LHCN-M2 (cell line): ENCODE data around the gene IQCE. TPM values are rescaled to one million over a fixed set of nuclear protein-coding genes. Genes with fewer than 3 reads are reported as not detected.
"Not testable (repeated sequence)": the region's sequence is repeated elsewhere in the genome, so short reads cannot be mapped to it uniquely, and the experiment has no call there.

Experiments used
- DNase-seq: peaks from one replicate; pipeline ENCODE4 v3.0.0-alpha.2; 2012; ENCODE audit warnings: low read depth
- total RNA-seq: library from RNA; depleted of rRNA; stranded (reverse); fragments of >200 nt; gene quantifications from 2 replicates; pipeline ENCODE4 v1.2.3, GENCODE V29; 2014

Gene IQCE
- total RNA-seq, 1 experiment from 2014 or later: 15.3 TPM

DNA sequence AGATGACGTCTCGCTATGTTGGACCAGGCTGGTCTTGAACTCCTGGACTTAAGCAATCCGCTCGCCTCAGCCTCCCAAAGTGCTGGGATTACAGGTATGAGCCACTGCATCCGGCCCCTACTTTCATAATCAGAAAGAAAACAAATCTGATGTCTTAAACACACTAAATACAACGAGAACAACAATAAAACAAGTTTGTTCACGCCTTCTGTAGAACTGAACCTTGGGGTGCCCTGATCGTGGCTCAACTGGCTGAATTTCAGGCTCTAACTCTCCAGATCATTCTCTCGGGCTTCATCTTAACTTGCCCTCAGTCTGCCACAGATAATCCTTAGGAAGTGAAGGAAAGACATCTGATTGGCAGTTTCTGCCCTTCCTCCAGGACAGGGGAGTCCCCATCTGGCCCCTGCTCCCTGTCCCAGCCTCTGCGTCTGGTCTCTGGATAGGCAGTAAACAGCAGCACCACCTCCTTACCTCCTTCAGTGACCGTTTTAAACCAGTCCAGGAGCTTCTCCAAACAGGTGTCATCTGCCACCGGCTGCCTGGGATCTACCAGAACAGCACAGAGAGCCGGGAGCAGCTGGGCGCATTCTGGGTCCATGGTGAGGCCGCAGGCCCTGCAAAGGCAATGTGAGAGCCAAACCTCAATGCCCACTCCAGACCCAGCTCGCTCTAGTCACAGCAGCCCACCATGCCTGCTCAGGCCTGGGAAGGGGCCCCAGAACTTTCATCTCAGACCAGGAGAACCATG is 4.8 kb upstream of the IQCE start:
- DNase-seq: no peak

DNA sequence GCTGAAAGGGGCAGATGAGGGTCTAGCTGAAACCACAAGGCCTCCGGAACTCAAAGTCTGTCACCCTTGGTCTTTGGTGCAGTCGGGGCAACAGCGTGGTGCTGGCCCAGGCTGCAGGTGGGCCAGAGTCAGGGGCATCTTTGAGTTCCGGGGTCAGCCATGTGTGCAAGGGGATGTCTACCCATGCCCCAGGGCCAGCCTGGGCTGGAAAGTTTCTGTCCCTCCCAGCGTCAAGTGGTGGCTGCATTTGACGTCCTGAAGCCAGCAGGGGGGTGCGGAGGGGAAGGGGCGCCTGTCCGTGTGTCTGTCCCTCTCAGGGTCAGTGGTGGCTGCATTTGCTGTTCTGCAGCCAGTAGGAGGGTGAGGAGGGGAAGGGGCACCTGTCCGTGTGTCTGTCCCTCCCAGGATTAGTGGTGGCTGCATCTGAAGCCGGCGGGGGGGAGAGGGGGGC is 4.1 kb upstream of the IQCE start:
- no peak for DNase-seq

- DNase-seq: peak; percentile 94
Measured at GRCh38 chr7:2555121-2556052, 3.4 kb upstream of the IQCE start, which contains the start of gene BRAT1. Gene BRAT1, minus strand, starts transcription at chr7:2555524. Its CDS starts 1,093 bp downstream, at chr7:2554431.

GRCh38 chr7:2559283-2559950 is 638 bp downstream of the IQCE start:
- no peak for DNase-seq

DNA sequence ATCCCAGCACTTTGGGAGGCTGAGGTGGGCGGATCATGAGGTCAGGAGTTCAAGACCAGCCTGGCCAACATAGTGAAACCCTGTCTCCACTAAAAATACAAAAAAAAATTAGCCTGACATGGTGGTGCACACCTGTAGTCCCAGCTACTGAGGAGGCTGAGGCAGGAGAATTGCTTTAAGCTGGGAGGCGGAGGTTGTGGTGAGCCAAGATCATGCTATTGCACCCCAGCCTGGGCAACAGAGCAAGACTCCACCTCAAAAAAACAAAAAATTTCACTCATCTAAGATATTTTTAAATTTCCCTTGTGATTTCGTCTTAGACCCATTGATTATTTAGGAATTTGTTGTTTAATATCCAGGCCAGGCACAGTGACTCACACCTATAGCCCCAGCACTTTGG is 5.2 kb downstream of the IQCE start:
- DNase-seq: not testable (repeated sequence)

DNA sequence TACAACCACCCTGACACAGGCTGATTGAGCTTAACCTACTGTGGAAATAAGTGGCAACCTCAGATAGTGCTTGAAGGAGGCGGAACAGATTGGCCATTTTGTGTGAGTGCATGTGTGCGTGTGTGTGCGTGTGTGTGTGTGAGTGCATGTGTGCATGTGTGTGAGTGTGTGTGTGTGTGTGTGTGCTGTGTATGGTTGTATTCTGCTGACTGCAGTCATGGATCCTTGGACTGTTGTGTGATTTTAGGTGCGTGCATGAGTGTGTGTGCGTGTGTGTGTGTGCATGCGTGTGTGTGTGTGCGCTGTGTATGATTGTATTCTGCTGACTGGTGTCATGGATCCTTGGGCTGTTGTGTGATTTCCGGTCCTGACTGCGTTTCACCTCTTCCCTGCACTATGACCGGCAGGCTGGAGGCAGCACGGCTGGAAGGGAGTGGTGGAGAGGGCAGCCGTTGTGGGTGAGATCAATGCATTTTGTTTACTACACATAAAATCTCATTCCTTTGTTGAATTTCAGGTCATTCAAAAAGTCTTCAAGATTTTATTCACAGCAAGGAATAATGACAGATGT is 6.3 kb downstream of the IQCE start:
- no peak for DNase-seq

DNA sequence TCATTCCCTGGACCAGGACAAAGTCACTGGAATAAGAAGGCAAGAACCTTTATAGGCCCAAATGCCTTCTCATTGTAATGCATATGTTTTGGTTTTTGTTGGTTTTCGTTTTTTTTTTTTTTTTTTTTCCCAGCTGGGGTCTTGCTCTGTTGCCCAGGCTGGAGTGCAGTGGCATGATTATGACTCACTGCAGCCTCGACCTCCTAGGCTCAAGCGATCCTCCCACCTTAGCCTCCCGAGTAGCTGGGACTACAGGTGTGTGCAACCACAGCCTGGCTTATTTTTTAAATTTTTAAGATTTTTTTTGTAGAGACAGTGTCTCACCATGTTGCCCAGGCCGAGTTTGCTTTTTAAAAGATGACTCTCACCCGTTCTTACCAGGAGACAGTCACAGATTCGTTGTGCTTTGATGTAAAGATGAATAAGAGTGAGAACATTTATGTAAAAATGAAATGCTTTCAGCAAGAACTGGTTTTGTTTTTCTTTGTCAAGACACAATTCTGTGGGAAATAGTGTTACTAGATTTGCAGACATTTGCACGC is 7.6 kb downstream of the IQCE start:
- no peak for DNase-seq

- DNase-seq: no peak
Measured at GRCh38 chr7:2566890-2567678, 8.3 kb downstream of the IQCE start.

DNA sequence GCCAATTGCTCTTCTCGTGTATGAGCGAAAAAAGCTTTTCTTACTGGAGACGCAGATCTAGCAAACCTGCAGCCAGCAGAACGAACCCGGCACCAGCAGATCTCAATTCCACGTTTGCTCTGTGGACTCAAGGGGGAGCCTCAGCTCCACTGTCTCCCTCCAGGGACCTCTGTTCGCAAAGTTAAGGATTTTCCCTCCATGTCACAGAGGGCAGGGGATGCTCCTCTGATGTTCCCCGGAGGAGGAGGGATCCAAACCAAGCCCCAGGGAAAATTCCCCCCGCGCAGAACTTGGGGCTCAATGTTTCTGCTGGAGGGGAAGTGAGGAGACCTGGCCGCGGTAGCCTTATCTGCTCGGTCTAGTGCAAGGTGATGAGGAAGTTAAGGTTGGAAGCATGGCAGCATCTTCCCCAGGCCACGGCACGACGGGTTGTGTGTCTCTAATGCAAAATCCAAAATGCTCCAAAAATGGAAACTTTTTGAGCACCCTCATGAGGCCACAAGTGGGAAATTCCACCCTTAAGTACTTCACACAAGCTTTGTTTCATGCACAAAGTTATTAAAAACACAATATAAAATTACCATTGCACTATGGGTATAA is 9.0 kb downstream of the IQCE start:
- peak; percentile 14 for DNase-seq

DNA sequence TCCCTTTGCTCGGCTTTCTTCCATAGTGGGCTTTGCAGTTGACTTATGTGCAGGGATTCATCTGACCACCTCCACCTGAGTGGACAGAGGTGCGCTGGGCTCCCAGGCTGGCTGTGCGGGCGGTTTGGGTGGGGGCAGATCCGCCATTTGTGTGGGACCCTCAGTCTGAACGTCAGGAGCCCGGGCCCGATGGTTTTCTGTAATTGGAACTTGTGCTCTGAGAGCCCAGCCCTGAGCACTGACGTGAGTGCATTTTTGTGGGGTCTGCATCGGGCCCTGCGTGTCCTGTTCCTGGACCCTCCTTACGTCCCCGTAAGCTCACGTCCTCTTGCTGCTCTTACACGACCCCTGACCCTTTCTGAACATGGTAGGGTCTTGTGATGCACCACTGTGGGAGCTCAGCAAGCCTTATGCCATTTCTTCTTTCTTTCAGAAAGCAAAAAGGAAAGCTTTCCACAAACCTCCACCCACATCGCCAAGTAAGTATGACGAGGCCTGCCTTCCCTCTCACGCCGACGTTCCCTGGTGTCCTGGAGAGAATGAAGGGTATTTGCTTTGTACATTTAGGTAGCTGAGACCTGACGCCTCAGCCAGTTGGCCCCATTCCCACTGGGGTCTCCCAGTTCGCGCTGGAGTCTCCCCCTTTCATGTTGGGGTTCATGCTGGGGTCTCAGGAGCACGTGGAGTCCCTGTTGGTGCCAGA is 9.9 kb downstream of the IQCE start:
- DNase-seq: no peak

DNA sequence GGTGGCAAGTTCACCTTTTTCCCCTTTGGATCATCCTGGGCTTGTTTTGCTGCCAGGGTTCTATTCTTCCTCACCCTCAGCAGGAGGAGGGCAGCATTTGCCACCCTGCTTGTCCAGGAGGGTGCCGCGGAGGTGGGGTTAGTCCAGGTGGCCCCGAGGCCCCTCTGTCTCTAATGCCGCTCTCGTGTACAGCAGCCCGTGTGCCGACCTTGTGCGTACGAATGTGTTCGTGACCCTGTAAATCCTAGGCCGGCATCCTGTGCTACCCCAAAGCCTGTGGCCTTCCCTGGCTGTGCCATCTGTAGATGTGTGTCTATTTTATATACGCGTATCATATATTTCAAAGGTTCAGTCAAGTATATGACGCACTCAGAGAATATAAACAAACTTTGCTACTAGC is 10.6 kb downstream of the IQCE start:
- no peak for DNase-seq

DNA sequence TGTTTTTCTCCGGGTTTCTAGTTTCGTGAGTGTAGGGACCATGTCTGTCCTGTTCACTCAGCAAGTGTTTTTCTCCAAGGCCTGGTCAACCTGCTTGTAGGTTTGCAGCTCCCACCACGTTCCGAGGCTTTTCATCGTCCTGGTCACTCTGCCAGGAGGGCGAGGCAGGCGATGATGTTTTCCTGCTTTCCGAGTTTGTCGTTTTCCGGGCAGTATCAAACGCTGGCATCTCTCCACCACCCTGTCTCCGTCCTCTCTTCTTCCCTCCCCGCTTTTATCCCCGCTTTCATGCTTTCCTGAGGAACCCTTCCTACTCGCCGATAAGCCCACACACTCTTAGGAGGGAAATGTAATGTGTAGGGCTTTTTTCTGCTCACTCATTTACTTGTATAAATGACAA is 11.2 kb downstream of the IQCE start:
- DNase-seq: no peak

- DNase-seq: no peak
Measured at GRCh38 chr7:2571409-2571808, 12.6 kb downstream of the IQCE start.

GRCh38 chr7:2572101-2572842 is 13.5 kb downstream of the IQCE start:
- DNase-seq: no peak

GRCh38 chr7:2573761-2574160 is 15.0 kb downstream of the IQCE start:
- no peak for DNase-seq

- no peak for DNase-seq
Measured at GRCh38 chr7:2575046-2575732, 16.4 kb downstream of the IQCE start.

GRCh38 chr7:2575733-2576340 is 17.1 kb downstream of the IQCE start:
- DNase-seq: no peak
